ENCODE results near the gene SLC25A12.

The SLC25A12 gene

GRCh38 chr2:171745141-171745540 lies 148.9 kb downstream of the SLC25A12 start:
- H3K9ac ChIP-seq (ENCODE audit: low read length in 5 of 5) = no peak overlapping the region
- H3K36me3 ChIP-seq (ENCODE audit: control insufficient read depth in 5 of 5, insufficient read depth in 5 of 5, low read length in 5 of 5) = peaks cover 51 to 82% (median 64%) of the 10 kb centered on the region in 5 donors
- no peaks in the 10 kb centered on the region for H3K4me1 ChIP-seq (ENCODE audit: control insufficient read depth in 5 of 5, insufficient read depth in 5 of 5, low read length in 5 of 5)
- no peaks in the 10 kb centered on the region for H3K27me3 ChIP-seq (ENCODE audit: control insufficient read depth in 5 of 5, insufficient read depth in 4 of 5, low read length in 5 of 5)
- no peak overlapping the region for H3K4me3 ChIP-seq (ENCODE audit: low read depth in 1 of 5, low read length in 5 of 5)
- no peaks in the 10 kb centered on the region for H3K9me3 ChIP-seq (ENCODE audit: control insufficient read depth in 5 of 5, low read length in 5 of 5)
- no peak overlapping the region for H3K27ac ChIP-seq (ENCODE audit: low read depth, low read length)

- no peak overlapping the region for H3K9ac ChIP-seq (ENCODE audit: low read length in 5 of 5)
Observed at GRCh38 chr2:171742760-171743159, 151.3 kb downstream of the SLC25A12 start.

GRCh38 chr2:171741189-171741588 lies 152.9 kb downstream of the SLC25A12 start:
- no peak overlapping the region for H3K4me3 ChIP-seq (ENCODE audit: low read depth in 1 of 5, low read length in 5 of 5)
- H3K4me1 ChIP-seq (ENCODE audit: control insufficient read depth in 5 of 5, insufficient read depth in 5 of 5, low read length in 5 of 5) = no peaks in the 10 kb centered on the region
- no peak overlapping the region for H3K9ac ChIP-seq (ENCODE audit: low read length in 5 of 5)
- H3K36me3 ChIP-seq (ENCODE audit: control insufficient read depth in 5 of 5, insufficient read depth in 5 of 5, low read length in 5 of 5) = peaks cover 56 to 77% (median 65%) of the 10 kb centered on the region in 5 donors
- no peaks in the 10 kb centered on the region for H3K27me3 ChIP-seq (ENCODE audit: control insufficient read depth in 5 of 5, insufficient read depth in 4 of 5, low read length in 5 of 5)
- H3K27ac ChIP-seq (ENCODE audit: low read depth, low read length) = no peak overlapping the region
- H3K9me3 ChIP-seq (ENCODE audit: control insufficient read depth in 5 of 5, low read length in 5 of 5) = no peaks in the 10 kb centered on the region

More at GRCh38 chr2:171742760-171743159, 151.3 kb downstream of the SLC25A12 start:
- no peaks in the 10 kb centered on the region for H3K27me3 ChIP-seq (ENCODE audit: control insufficient read depth in 5 of 5, insufficient read depth in 4 of 5, low read length in 5 of 5)
- H3K9me3 ChIP-seq (ENCODE audit: control insufficient read depth in 5 of 5, low read length in 5 of 5) = no peaks in the 10 kb centered on the region
- no peak overlapping the region for H3K4me3 ChIP-seq (ENCODE audit: low read depth in 1 of 5, low read length in 5 of 5)
- H3K27ac ChIP-seq (ENCODE audit: low read depth, low read length) = no peak overlapping the region
- peaks cover 50 to 81% (median 61%) of the 10 kb centered on the region in 5 donors for H3K36me3 ChIP-seq (ENCODE audit: control insufficient read depth in 5 of 5, insufficient read depth in 5 of 5, low read length in 5 of 5)
- H3K4me1 ChIP-seq (ENCODE audit: control insufficient read depth in 5 of 5, insufficient read depth in 5 of 5, low read length in 5 of 5) = no peaks in the 10 kb centered on the region

- Histone ChIP-seq H3K9ac (ENCODE audit: low read length in 5 of 5) (no peak overlapping the region), H3K4me1 (ENCODE audit: control insufficient read depth in 5 of 5, insufficient read depth in 5 of 5, low read length in 5 of 5) (no peaks in the 10 kb centered on the region), H3K36me3 (ENCODE audit: control insufficient read depth in 5 of 5, insufficient read depth in 5 of 5, low read length in 5 of 5) (peaks cover 50 to 75% (median 62%) of the 10 kb centered on the region in 5 donors), H3K27ac (ENCODE audit: low read depth, low read length) (no peak overlapping the region), H3K9me3 (ENCODE audit: control insufficient read depth in 5 of 5, low read length in 5 of 5) (no peaks in the 10 kb centered on the region), H3K4me3 (ENCODE audit: low read depth in 1 of 5, low read length in 5 of 5) (no peak overlapping the region), H3K27me3 (ENCODE audit: control insufficient read depth in 5 of 5, insufficient read depth in 4 of 5, low read length in 5 of 5) (no peaks in the 10 kb centered on the region)
Observed at GRCh38 chr2:171735991-171736710, 157.9 kb downstream of the SLC25A12 start.

All from subcutaneous abdominal adipose tissue (tissue), 5 donors.